ENCODE data around the gene MBD1.

MBD1 gene

GRCh38 chr18:50285071-50285470 is 3.7 kb upstream of the MBD1 start:
- Histone ChIP-seq H3K36me3 (ENCODE audit: control insufficient read depth, insufficient read depth, low read length) (peaks cover 7% of the 10 kb centered on the region), H3K9ac (ENCODE audit: low read length) (no peak overlapping the region), H3K79me1 (ENCODE audit: low read length) (peaks cover 14% of the 10 kb centered on the region), H2BK120ac (ENCODE audit: low read depth, low read length) (no peak overlapping the region), H2BK15ac (replicated peaks; ENCODE audit: low read depth) (no peak overlapping the region), H3K56ac (ENCODE audit: low read length) (no peak overlapping the region), H2BK5ac (ENCODE audit: low read length) (no peak overlapping the region), H3K4me3 (ENCODE audit: low read length) (no peak overlapping the region), H3K18ac (ENCODE audit: low read length) (no peak overlapping the region), H3K27me3 (ENCODE audit: insufficient read depth, low read length, poor library complexity) (no peaks in the 10 kb centered on the region), H4K8ac (ENCODE audit: low read depth, low read length) (no peak overlapping the region), H3K4me2 (ENCODE audit: low read length) (no peak overlapping the region), H3K4me1 (ENCODE audit: control insufficient read depth, low read depth, low read length) (peaks cover 6% of the 10 kb centered on the region), H3K27ac (ENCODE audit: low read depth, low read length) (no peak overlapping the region), H2AK5ac (ENCODE audit: low read length) (no peak overlapping the region), H3K79me2 (ENCODE audit: control insufficient read depth, insufficient read depth, low read length) (peaks cover 11% of the 10 kb centered on the region), H3K4ac (ENCODE audit: low read depth, low read length) (no peak overlapping the region), H3K23ac (ENCODE audit: low read length) (no peak overlapping the region), H4K5ac (ENCODE audit: low read length) (no peak overlapping the region)
- no CpG with 5 or more reads among the region's 13 CpGs for WGBS (ENCODE audit: extremely low coverage, insufficient coverage, low lambda C conversion rate)
- DNase-seq, result no peak

GRCh38 chr18:50284255-50284885 is 3.0 kb upstream of the MBD1 start:
- Histone ChIP-seq H2BK15ac (replicated peaks; ENCODE audit: low read depth) (no peak overlapping the region), H2BK120ac (ENCODE audit: low read depth, low read length) (no peak overlapping the region), H3K4ac (ENCODE audit: low read depth, low read length) (no peak overlapping the region), H4K5ac (ENCODE audit: low read length) (no peak overlapping the region), H3K4me2 (ENCODE audit: low read length) (no peak overlapping the region), H3K27me3 (ENCODE audit: insufficient read depth, low read length, poor library complexity) (no peaks in the 10 kb centered on the region), H3K4me3 (ENCODE audit: low read length) (no peak overlapping the region), H2AK5ac (ENCODE audit: low read length) (no peak overlapping the region), H3K79me2 (ENCODE audit: control insufficient read depth, insufficient read depth, low read length) (peaks cover 16% of the 10 kb centered on the region), H3K79me1 (ENCODE audit: low read length) (peaks cover 18% of the 10 kb centered on the region), H3K36me3 (ENCODE audit: control insufficient read depth, insufficient read depth, low read length) (peaks cover 7% of the 10 kb centered on the region), H3K18ac (ENCODE audit: low read length) (no peak overlapping the region), H2BK5ac (ENCODE audit: low read length) (no peak overlapping the region), H3K4me1 (ENCODE audit: control insufficient read depth, low read depth, low read length) (peaks cover 6% of the 10 kb centered on the region), H3K56ac (ENCODE audit: low read length) (no peak overlapping the region), H4K8ac (ENCODE audit: low read depth, low read length) (no peak overlapping the region), H3K9ac (ENCODE audit: low read length) (no peak overlapping the region), H3K23ac (ENCODE audit: low read length) (no peak overlapping the region), H3K27ac (ENCODE audit: low read depth, low read length) (no peak overlapping the region)
- WGBS (ENCODE audit: extremely low coverage, insufficient coverage, low lambda C conversion rate), result no CpG with 5 or more reads among the region's 15 CpGs
- DNase-seq, result no peak

GRCh38 chr18:50283469-50284209 is 2.3 kb upstream of the MBD1 start:
- no peak overlapping the region for H3K4me3 ChIP-seq (ENCODE audit: low read length)
- H3K56ac ChIP-seq (ENCODE audit: low read length), result no peak overlapping the region
- no peak overlapping the region for H3K4me2 ChIP-seq (ENCODE audit: low read length)
- H3K4me1 ChIP-seq (ENCODE audit: control insufficient read depth, low read depth, low read length), result peaks cover 6% of the 10 kb centered on the region
- H2BK120ac ChIP-seq (ENCODE audit: low read depth, low read length), result no peak overlapping the region
- H3K27me3 ChIP-seq (ENCODE audit: insufficient read depth, low read length, poor library complexity), result no peaks in the 10 kb centered on the region
- no peak for DNase-seq
- no peak overlapping the region for H3K4ac ChIP-seq (ENCODE audit: low read depth, low read length)
- H3K23ac ChIP-seq (ENCODE audit: low read length), result no peak overlapping the region
- no peak overlapping the region for H3K18ac ChIP-seq (ENCODE audit: low read length)
- no peak overlapping the region for H2BK15ac ChIP-seq (replicated peaks; ENCODE audit: low read depth)
- peaks cover 20% of the 10 kb centered on the region for H3K79me2 ChIP-seq (ENCODE audit: control insufficient read depth, insufficient read depth, low read length)
- no peak overlapping the region for H4K8ac ChIP-seq (ENCODE audit: low read depth, low read length)
- H4K5ac ChIP-seq (ENCODE audit: low read length), result no peak overlapping the region
- no peak overlapping the region for H3K9ac ChIP-seq (ENCODE audit: low read length)
- WGBS (ENCODE audit: extremely low coverage, insufficient coverage, low lambda C conversion rate), result no CpG with 5 or more reads among the region's 29 CpGs
- no peak overlapping the region for H3K27ac ChIP-seq (ENCODE audit: low read depth, low read length)
- peaks cover 8% of the 10 kb centered on the region for H3K36me3 ChIP-seq (ENCODE audit: control insufficient read depth, insufficient read depth, low read length)
- H2AK5ac ChIP-seq (ENCODE audit: low read length), result no peak overlapping the region
- no peak overlapping the region for H2BK5ac ChIP-seq (ENCODE audit: low read length)
- H3K79me1 ChIP-seq (ENCODE audit: low read length), result peaks cover 24% of the 10 kb centered on the region

- H2BK120ac ChIP-seq (ENCODE audit: low read depth, low read length), result no peak overlapping the region
- DNase-seq, result no peak
- H3K27ac ChIP-seq (ENCODE audit: low read depth, low read length), result no peak overlapping the region
- H3K27me3 ChIP-seq (ENCODE audit: insufficient read depth, low read length, poor library complexity), result no peaks in the 10 kb centered on the region
- no peak overlapping the region for H3K9ac ChIP-seq (ENCODE audit: low read length)
- no peak overlapping the region for H3K4ac ChIP-seq (ENCODE audit: low read depth, low read length)
- no peak overlapping the region for H3K18ac ChIP-seq (ENCODE audit: low read length)
- no peak overlapping the region for H3K4me3 ChIP-seq (ENCODE audit: low read length)
- H3K4me2 ChIP-seq (ENCODE audit: low read length), result no peak overlapping the region
- H4K5ac ChIP-seq (ENCODE audit: low read length), result no peak overlapping the region
- H3K36me3 ChIP-seq (ENCODE audit: control insufficient read depth, insufficient read depth, low read length), result peaks cover 8% of the 10 kb centered on the region
- WGBS (ENCODE audit: extremely low coverage, insufficient coverage, low lambda C conversion rate), result 100% methylated on average over 2 of the region's 42 CpGs
- no peak overlapping the region for H3K23ac ChIP-seq (ENCODE audit: low read length)
- no peak overlapping the region for H4K8ac ChIP-seq (ENCODE audit: low read depth, low read length)
- peaks cover 26% of the 10 kb centered on the region for H3K79me1 ChIP-seq (ENCODE audit: low read length)
- peaks cover 20% of the 10 kb centered on the region for H3K79me2 ChIP-seq (ENCODE audit: control insufficient read depth, insufficient read depth, low read length)
- no peak overlapping the region for H2AK5ac ChIP-seq (ENCODE audit: low read length)
- H3K56ac ChIP-seq (ENCODE audit: low read length), result no peak overlapping the region
- no peak overlapping the region for H2BK5ac ChIP-seq (ENCODE audit: low read length)
- no peak overlapping the region for H2BK15ac ChIP-seq (replicated peaks; ENCODE audit: low read depth)
- peaks cover 6% of the 10 kb centered on the region for H3K4me1 ChIP-seq (ENCODE audit: control insufficient read depth, low read depth, low read length)
These were observed 1.4 kb upstream of the MBD1 start for GRCh38 chr18:50282521-50283335.

- peak overlapping the region; percentile 13 for H3K27ac ChIP-seq (ENCODE audit: low read depth, low read length)
- peaks cover 8% of the 10 kb centered on the region for H3K36me3 ChIP-seq (ENCODE audit: control insufficient read depth, insufficient read depth, low read length)
These were observed 723 bp upstream of the MBD1 start for GRCh38 chr18:50281972-50282520.

More at GRCh38 chr18:50281972-50282520, 723 bp upstream of the MBD1 start:
- H3K4ac ChIP-seq (ENCODE audit: low read depth, low read length), result no peak overlapping the region
- peak overlapping the region; percentile 29 for H3K4me3 ChIP-seq (ENCODE audit: low read length)
- H2BK120ac ChIP-seq (ENCODE audit: low read depth, low read length), result no peak overlapping the region
- DNase-seq, result no peak
- peaks cover 26% of the 10 kb centered on the region for H3K79me1 ChIP-seq (ENCODE audit: low read length)
- peak overlapping the region; percentile 55 for H3K4me2 ChIP-seq (ENCODE audit: low read length)
- no peaks in the 10 kb centered on the region for H3K27me3 ChIP-seq (ENCODE audit: insufficient read depth, low read length, poor library complexity)
- H2BK5ac ChIP-seq (ENCODE audit: low read length), result peak overlapping the region; percentile 38
- H3K18ac ChIP-seq (ENCODE audit: low read length), result no peak overlapping the region
- H3K79me2 ChIP-seq (ENCODE audit: control insufficient read depth, insufficient read depth, low read length), result peaks cover 20% of the 10 kb centered on the region
- H3K56ac ChIP-seq (ENCODE audit: low read length), result peak overlapping the region; percentile 86
- WGBS (ENCODE audit: extremely low coverage, insufficient coverage, low lambda C conversion rate), result no CpG with 5 or more reads among the region's 35 CpGs
- H4K5ac ChIP-seq (ENCODE audit: low read length), result no peak overlapping the region
- no peak overlapping the region for H4K8ac ChIP-seq (ENCODE audit: low read depth, low read length)
- H2AK5ac ChIP-seq (ENCODE audit: low read length), result no peak overlapping the region
- no peak overlapping the region for H2BK15ac ChIP-seq (replicated peaks; ENCODE audit: low read depth)
- no peak overlapping the region for H3K23ac ChIP-seq (ENCODE audit: low read length)
- H3K9ac ChIP-seq (ENCODE audit: low read length), result peak overlapping the region; percentile 75
- peaks cover 6% of the 10 kb centered on the region for H3K4me1 ChIP-seq (ENCODE audit: control insufficient read depth, low read depth, low read length)

Data from mesendoderm (in vitro differentiated cells).